ENCODE results near the gene CNNM4.

Gene CNNM4

GRCh38 chr2:96837575-96837974 lies 76.9 kb downstream of the CNNM4 start:
- no peak for DNase-seq

DNA sequence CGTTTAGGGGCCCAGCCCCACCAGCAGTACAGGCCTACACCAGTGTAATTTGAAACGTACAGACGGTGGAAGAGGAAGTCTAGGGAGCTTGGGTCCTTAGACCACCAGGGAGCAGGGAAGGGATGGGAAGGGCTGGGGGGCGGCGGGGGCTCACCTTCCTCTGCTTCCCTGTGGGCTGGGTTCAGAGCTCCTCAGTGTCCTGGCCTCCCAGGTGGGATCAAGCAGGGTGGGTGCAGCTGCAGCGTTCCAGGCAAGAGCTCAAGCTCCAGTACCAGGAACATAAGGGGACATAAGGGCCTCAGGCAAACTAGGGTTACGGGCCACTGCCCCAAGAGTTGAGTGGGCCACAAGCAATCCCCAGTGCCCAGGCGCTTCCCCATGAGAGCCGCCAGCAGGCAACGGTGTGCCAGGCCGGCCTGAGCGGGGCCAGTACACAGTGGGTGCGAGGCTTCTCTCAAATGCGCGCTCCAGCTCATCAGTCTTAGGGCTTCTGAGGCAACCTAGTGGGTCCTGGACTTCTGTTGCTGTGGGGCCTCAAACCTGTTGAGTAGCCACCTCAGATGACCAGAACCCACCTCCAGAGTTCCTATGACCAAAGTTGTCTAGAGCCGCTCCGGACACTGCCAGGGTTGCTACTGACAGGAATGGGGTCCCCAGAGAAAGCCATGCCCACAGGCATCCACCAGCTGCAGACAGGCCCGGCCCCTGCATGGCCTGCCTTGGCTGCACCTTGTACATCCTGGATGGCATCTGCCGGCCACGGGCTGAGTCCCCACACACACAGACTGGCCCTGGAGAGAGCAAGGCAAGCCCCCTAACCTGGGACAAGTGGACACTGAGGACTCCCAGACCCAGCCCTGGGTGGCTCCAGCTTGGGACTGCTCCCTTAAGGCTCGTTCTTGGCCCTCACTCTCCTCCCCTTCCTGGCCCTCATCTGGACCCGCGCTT lies 77.9 kb downstream of the CNNM4 start:
- no peak for DNase-seq

DNA sequence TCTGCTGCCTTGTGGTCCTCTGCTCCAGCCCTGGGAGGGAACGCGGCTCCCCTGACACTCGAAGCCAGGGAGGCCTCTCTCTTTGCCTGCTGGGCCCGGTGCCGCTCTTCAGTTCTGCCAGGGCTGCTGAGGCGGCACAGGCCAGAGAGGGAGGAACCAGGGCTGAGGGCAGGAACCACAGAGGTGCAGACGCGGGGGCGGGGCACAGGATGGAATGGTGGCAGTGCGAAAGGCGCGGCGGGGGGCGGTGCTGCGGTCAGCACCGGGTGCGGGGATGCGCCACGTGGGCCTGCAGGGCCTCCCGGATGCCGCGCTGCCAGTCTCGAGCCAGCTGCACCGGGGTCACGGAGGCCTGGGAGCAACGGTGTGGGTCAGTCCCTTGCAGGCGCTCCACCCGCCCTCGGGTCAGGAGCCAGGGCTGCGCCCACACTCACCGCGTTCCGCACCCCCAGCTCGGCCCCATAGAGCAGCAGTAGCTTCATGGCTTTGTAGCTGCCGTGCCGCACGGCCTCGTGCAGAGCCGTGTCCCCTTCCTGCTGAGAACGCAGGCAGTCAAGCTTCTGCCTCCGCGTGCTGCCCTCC lies 78.7 kb downstream of the CNNM4 start:
- DNase-seq, result no peak

DNA sequence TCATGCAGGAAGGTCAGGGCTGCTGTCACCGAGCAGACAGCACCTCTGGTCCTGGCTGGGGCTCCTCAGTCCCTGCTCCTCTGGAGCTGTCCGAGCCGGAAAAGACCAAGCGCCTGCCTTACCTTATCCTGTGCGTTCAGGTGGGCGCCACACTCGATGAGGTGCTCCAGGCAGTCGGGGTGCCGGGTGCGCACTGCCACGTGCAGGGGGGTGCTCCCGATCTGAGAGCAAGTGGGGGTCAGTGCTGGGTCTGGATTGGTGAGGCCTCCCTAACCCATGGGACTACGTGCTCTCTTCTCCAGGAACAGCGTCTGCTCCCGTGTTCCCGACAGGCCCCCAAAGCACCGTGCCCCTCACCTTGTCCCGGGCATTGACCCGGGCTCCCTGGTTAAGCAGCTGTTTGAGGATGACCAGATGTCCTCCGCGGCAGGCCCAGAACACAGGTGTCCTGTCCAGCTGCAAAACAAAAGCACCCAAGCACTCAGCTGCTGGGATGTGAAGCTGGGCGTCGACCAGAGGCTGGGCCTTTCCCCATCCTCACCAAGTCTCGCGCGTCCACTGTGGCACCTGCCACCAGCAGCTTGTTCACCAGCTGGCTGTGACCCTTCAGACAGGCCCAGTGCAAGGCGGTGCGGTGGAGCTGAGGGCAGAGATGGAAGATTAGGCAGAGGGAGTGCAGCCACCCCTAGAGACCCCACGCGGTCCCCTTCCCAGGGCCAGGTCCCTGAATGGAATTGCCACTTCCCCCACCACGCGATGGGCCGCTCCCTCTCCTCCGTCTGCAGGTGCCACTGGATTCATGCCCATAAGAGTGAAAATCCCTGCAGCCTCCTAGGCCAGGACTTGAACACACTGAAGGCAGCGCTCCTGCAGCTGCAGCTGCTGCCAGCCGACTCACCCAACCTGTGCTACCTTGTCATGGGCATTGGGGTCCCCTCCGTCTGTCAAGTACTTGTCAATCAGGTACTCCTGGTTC lies 79.5 kb downstream of the CNNM4 start:
- DNase-seq, result no peak

DNA sequence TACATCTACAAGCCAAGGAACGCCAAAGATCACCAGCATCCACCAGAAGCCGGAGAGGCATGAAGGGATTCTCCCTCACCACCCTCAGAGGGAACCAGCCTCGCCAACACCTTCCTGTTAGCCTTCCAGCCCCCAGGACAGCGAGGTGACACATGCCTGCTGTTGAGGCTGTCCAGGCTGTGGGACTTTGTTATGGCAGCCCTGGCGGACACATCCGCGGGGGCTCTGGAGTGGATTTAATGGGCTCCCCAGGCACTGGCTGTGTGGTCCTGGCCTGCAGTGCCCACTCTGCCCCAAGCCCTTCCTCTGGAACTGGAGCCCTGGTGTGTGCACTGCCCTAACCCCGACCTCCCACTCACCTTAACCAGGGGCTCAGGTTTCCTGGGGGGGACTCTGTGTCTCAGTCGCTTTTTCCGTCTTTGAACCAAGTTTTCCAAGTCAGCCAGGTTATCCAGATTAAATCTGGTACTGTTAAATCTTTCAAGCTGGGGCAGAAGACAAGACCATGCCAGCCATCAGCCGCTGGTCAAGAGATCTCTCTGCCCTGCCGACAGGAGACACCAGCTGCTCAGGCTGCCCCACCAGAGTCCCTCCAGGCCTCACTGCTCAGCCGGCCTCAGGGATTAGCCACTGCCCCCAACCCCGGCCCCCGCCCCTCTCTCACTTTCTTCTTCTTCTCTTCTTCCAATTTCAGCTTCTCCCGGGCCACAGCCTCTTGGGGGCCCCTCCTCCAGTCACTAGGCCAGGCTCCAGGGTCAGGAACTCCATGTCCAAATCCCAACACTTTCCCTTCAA lies 81.2 kb downstream of the CNNM4 start:
- no peak for DNase-seq

- DNase-seq, result no peak
Measured at GRCh38 chr2:96842600-96842999, 81.9 kb downstream of the CNNM4 start.

DNA sequence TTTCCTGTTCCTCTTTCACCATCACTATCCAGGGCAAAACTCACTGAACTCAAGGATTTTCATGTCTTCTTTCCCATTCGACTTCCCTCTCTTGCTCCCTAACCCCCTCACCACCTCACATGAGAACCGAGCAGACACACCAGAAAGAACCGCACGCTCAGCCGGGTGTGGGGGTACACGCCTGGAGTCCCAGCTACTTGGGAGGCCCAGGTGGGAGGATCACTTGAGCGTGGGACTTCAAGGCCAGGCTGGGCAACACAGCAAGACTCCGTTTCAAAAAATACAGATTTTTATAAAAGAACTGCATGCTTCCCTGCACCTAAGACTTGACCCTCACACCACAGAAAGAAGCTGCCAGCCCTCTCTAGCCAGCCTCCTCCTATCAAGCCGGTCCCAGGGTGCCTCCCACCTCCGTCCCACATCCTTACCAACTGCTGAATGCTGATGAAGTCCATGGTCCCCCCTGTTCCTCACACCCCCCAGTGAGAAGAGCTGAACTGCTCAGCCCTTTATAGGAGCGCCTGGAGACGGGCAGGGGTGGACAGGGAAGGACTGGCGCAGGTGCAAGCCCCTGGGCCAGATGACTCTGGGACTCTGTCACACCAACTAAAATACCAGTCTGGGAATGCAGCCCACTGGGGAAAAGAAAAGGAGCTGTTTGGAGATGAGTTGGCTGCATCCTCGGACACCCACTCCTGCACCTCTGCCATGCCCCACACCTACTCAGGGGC lies 83.0 kb downstream of the CNNM4 start, which contains the start of gene ANKRD23:
Gene ANKRD23 (minus strand): TSS at position 484 of the 731 bp plus-strand sequence. CDS start 29 bp downstream, at position 455.
- DNase-seq, result no peak

GRCh38 chr2:96844405-96844808 lies 83.7 kb downstream of the CNNM4 start:
- no peak for DNase-seq

DNA sequence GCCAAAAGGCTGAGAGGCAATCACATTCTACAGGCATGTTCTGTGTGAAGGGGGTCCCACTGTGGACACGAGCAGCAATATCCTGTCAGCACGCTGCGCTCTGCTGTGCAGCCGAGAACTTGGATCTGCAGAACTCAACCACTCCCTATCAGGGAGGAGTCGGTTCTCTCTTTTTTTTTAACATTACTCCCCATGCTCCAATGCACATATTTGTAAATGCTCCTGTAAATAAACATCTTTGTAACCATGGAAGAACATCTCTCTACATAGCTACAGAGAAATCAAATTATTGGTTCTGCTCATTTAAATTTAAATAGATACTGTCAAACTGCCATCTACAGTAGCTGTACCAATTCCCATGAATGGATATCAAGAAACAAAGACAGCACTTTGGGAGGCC lies 86.1 kb downstream of the CNNM4 start:
- DNase-seq, result no peak

GRCh38 chr2:96847586-96847985 lies 86.9 kb downstream of the CNNM4 start:
- no peak for DNase-seq

DNA sequence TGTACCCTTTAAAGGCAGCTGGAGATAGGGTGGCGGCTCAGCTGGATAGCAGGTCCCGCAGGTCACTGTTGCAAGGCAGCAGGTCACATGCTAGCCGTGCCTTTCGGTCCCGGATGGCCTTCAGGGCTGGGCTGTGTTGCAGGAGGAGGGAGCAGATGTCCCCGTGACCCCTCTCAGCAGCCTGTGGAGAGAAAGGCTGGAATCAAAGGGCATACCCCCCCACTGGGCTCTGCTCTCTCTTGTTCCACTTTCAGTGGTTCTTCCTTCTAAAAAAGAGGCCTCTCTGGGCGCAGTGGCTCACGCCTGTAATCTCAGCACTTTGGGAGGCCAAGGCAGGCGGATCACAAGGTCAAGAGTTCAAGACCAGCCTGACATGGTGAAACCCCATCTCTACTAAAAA lies 87.6 kb downstream of the CNNM4 start:
- no peak for DNase-seq

DNA sequence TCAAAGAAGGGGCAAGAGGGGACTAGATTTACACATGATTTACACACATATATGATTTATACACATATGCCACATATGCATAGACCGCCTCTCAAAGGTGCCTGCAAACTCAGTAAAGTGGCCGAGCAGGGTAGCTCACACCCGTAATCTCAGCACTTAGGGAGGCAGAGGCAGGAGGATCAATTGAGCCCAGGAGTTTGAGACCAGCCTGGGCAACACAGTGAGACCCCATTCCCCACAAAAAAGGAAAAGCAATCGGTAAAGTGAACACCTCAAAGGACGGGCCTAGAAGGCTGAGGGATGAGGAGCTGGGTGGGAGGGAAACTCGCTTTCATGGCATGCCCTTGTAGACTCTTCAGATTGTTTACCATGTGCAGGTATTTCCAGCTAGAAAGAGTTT lies 92.0 kb downstream of the CNNM4 start:
- DNase-seq, result no peak

GRCh38 chr2:96853321-96853720 lies 92.6 kb downstream of the CNNM4 start:
- no peak for DNase-seq

GRCh38 chr2:96856776-96857666 lies 96.3 kb downstream of the CNNM4 start:
- peak in 1 of 2 experiments; percentile 35 for DNase-seq

DNA sequence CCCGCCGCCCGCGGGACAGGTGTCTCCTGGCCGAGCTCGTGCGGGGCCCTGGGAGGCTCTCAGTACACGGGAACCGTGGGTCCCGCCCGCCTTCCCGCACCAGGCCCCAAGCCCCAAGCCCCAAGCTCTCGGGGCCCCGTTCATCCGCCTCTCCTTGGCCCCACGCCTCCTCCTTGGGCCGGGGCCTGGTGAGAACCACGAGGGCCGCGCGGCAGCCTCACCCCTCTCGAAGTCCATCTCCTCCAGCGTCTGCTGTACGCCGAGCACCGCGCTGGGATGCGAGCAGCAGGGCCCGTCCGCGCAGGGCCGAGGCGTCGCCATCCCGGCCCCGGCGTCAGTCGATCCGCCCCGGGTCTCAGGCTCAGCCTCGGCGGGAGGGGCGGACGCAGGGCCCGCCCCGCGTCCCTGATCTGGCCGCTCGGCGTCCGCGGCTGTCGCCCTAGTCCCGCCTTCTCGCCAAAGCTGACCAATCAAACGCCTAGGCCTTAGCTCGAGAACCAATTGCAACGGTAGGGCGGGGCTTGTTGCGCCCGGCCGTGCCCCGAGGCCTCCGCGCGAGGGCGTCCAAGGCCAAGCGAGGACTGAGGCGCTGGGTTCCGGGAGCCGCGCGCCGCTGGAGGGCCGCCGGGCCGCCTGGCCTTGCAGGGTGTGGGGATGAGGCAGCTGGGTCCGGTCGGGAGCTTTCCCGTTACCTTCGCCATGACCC lies 97.1 kb downstream of the CNNM4 start, which contains the start of gene ANKRD39:
Gene ANKRD39 (minus strand): TSS at position 350 of the 706 bp plus-strand sequence. CDS start 29 bp downstream, at position 321.
- DNase-seq, result peak; percentile 94 to 97

GRCh38 chr2:96859099-96859649 lies 98.5 kb downstream of the CNNM4 start:
- DNase-seq, result no peak

GRCh38 chr2:96859681-96860064 lies 99.0 kb downstream of the CNNM4 start:
- DNase-seq, result no peak

GRCh38 chr2:96860065-96861029 lies 99.6 kb downstream of the CNNM4 start:
- no peak for DNase-seq
